Lower leg skin (tissue), 4 donors: ENCODE results near the gene LRP1B. TPM values are rescaled to one million over a fixed set of nuclear protein-coding genes. Genes with fewer than 3 reads are reported as not detected.

Source experiments
- DNase-seq, 2 donors: peaks; one replicate each; pipeline ENCODE4 v3.0.0-alpha.2; 2019; ENCODE audit warnings: low spot score in 2 of 2
- H3K4me3 ChIP-seq: fragments of 200-600 bp; sonication (generic); 2 replicates; pipeline ENCODE4 v1.5.1; 2017; ENCODE audit warnings: mild to moderate bottlenecking, low read depth; ENCODE audit not compliant: poor library complexity, severe bottlenecking
- CTCF ChIP-seq, 3 donors: fragments of 450-650 bp; IDR thresholded peaks; one replicate each; pipeline ENCODE4 v1.5.1; 2016; ENCODE audit warnings: antibody characterized with exemption in 3 of 3, mild to moderate bottlenecking in 3 of 3, moderate library complexity in 2 of 3
- POLR2A ChIP-seq, 2 donors: fragments of 450-650 bp; IDR thresholded peaks; one replicate each; pipeline ENCODE4 v1.6.1; 2016 to 2017; ENCODE audit warnings: antibody characterized with exemption in 2 of 2, mild to moderate bottlenecking in 1 of 2, moderate library complexity in 1 of 2
- WGBS, 2 donors: methylation state at CpG; one replicate each; pipeline ENCODE4 v1.1.5; 2018; 5-methylcytosine and 5-hydroxymethylcytosine counted together
- intact Hi-C: fragments of 100-400 bp; cut with DNase I; formaldehyde crosslinking; loops from one replicate; pipeline ENCODE4 v1.15.0; 2023; ENCODE audit warnings: low total_unique reads
- total RNA-seq, 4 donors: library from RNA; depleted of rRNA; stranded (reverse); fragments of >200 nt; gene quantifications; one replicate each; pipeline ENCODE4 v1.1.0, GENCODE V29; 2016

The LRP1B gene
- total RNA-seq, 4 donors from 2014 or later, result 0.80 to 1.6 (median 1.0) TPM

DNA sequence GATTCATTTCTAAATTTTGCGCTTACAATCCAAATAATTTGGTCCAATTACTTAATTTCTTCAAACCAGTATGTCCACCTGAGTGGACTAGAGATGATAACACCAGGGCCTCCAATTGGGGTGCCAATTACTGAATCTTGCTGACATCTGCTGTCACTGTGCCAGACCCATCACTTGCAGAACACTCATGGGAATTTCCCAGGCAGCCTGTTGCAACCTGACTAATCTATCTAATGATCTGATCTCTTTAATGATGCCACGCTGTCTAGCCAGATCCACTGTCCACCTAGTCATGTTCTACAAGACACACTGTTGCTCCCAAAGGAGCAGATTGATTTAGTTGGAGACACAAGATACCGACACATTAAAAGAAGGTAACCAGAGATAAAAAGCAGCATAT, 11.8 kb upstream of the LRP1B start:
- intact Hi-C loops, result no loop called here
- DNase-seq, result no peak
- no peak overlapping the region for H3K4me3 ChIP-seq
- WGBS, 2 donors, result 57 to 71% methylated on average over 3 of the region's 3 CpGs
- TF ChIP-seq POLR2A (IDR thresholded peaks at IDR 0.05), result no peak
- no peak for TF ChIP-seq CTCF (IDR thresholded peaks at IDR 0.05)

GRCh38 chr2:142140434-142140845, 9.6 kb upstream of the LRP1B start:
- DNase-seq, result no peak
- TF ChIP-seq CTCF (IDR thresholded peaks at IDR 0.05) (no peak), POLR2A (IDR thresholded peaks at IDR 0.05) (no peak)
- intact Hi-C loops, result no loop called here
- H3K4me3 ChIP-seq, result no peak overlapping the region
- WGBS, 2 donors, result 6 to 10% methylated on average over 2 of the region's 2 CpGs

GRCh38 chr2:142139384-142139783, 8.6 kb upstream of the LRP1B start:
- no peak overlapping the region for H3K4me3 ChIP-seq
- intact Hi-C loops, result no loop called here
- WGBS, 2 donors, result 46 to 48% methylated on average over 4 of the region's 4 CpGs
- no peak for TF ChIP-seq CTCF (IDR thresholded peaks at IDR 0.05)
- no peak for TF ChIP-seq POLR2A (IDR thresholded peaks at IDR 0.05)
- DNase-seq, result no peak

GRCh38 chr2:142136571-142136970, 5.8 kb upstream of the LRP1B start:
- intact Hi-C loops, result no loop called here
- no peak for DNase-seq
- TF ChIP-seq CTCF (IDR thresholded peaks at IDR 0.05) (no peak), POLR2A (IDR thresholded peaks at IDR 0.05) (no peak)
- H3K4me3 ChIP-seq, result no peak overlapping the region

GRCh38 chr2:142134911-142135310, 4.1 kb upstream of the LRP1B start:
- 62 to 71% methylated on average over 3 of the region's 3 CpGs for WGBS, 2 donors
- no peak for DNase-seq
- no peak for TF ChIP-seq POLR2A (IDR thresholded peaks at IDR 0.05)
- TF ChIP-seq CTCF (IDR thresholded peaks at IDR 0.05), result no peak
- intact Hi-C loops, result no loop called here
- H3K4me3 ChIP-seq, result no peak overlapping the region
